Chondrocyte (in vitro differentiated cells): ENCODE data around the gene CNTD1. TPM values are rescaled to one million over a fixed set of nuclear protein-coding genes. Genes with fewer than 3 reads are reported as not detected.
A peak's percentile ranks its signal among the peaks of the same experiment; 100 is the strongest.

Experiments
- DNase-seq: peaks from one replicate; pipeline ENCODE4 v3.0.0; 2021; ENCODE audit warnings: mixed read lengths, low spot score
- H3K27ac Mint-ChIP-seq: one replicate; pipeline ENCODE4 v1.8.0; 2021; ENCODE audit warnings: mild to moderate bottlenecking, moderate library complexity, mixed read lengths; ENCODE audit not compliant: unreplicated experiment
- H3K27me3 Mint-ChIP-seq: 2 replicates; pipeline ENCODE4 v1.8.0; 2021; ENCODE audit warnings: low read depth, mixed read lengths
- H3K36me3 Mint-ChIP-seq: 2 replicates; pipeline ENCODE4 v1.8.0; 2021; ENCODE audit warnings: low read depth, mixed read lengths
- H3K4me1 Mint-ChIP-seq: 2 replicates; pipeline ENCODE4 v1.8.0; 2021; ENCODE audit warnings: low read depth, mild to moderate bottlenecking, mixed read lengths
- H3K4me3 Mint-ChIP-seq: one replicate; pipeline ENCODE4 v1.8.0; 2021; ENCODE audit warnings: mild to moderate bottlenecking, moderate library complexity, mixed read lengths; ENCODE audit not compliant: unreplicated experiment
- H3K9me3 Mint-ChIP-seq: 2 replicates; pipeline ENCODE4 v1.8.0; 2021; ENCODE audit warnings: low read depth, mixed read lengths
- total RNA-seq: library from RNA; stranded (reverse); gene quantifications from 3 replicates; pipeline ENCODE4 v1.2.1, GENCODE V29; 2021
- TF ChIP-seq, protein P1 (sequence below): fragments of 200-600 bp; sonication (generic); IDR thresholded peaks from 2 replicates; pipeline ENCODE4 v1.5.0; 2021; ENCODE audit warnings: antibody characterized with exemption, mild to moderate bottlenecking, moderate library complexity

CNTD1 gene
- total RNA-seq, 1 donor from 2014 or later, result not detected

DNA sequence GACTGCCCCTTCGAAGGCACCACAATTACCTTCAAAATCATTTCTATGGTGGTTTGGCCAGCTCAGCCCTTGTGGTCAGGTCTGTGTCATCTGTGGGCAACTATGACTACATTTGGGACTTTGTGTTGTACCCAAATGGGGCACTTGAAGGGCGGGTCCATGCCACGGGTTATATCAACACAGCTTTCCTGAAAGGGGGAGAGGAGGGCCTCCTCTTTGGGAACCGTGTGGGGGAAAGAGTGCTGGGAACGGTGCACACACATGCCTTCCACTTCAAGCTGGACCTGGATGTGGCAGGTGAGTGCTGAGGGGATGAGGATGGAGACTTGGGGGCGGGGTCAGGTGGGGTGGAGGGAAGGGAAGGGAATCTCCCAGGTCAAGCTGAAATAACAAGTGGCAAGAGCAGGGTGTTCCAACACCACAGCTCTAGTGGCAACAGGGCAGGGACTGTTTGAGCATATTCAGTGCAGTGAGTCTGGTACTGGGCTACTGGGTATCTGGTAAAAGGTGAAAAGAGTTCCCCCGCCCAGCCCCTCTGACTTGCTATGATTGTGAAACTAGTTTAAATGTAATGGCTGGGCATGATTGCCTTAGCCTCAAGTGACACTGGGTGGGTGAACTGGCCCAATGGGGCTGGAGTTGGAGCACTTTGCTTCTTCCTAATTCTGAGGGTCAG lies 47.4 kb downstream of the CNTD1 start:
- H3K27me3 Mint-ChIP-seq, result no peaks in the 10 kb centered on the region
- no peak overlapping the region for H3K4me3 Mint-ChIP-seq
- peak overlapping the region; percentile 70 for H3K27ac Mint-ChIP-seq
- H3K9me3 Mint-ChIP-seq, result no peaks in the 10 kb centered on the region
- H3K36me3 Mint-ChIP-seq, result peaks cover 25% of the 10 kb centered on the region
- no peak for DNase-seq
- peaks cover 34% of the 10 kb centered on the region for H3K4me1 Mint-ChIP-seq
- TF ChIP-seq, protein P1, sequence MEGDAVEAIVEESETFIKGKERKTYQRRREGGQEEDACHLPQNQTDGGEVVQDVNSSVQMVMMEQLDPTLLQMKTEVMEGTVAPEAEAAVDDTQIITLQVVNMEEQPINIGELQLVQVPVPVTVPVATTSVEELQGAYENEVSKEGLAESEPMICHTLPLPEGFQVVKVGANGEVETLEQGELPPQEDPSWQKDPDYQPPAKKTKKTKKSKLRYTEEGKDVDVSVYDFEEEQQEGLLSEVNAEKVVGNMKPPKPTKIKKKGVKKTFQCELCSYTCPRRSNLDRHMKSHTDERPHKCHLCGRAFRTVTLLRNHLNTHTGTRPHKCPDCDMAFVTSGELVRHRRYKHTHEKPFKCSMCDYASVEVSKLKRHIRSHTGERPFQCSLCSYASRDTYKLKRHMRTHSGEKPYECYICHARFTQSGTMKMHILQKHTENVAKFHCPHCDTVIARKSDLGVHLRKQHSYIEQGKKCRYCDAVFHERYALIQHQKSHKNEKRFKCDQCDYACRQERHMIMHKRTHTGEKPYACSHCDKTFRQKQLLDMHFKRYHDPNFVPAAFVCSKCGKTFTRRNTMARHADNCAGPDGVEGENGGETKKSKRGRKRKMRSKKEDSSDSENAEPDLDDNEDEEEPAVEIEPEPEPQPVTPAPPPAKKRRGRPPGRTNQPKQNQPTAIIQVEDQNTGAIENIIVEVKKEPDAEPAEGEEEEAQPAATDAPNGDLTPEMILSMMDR, result no peak

- TF ChIP-seq, protein P1, result no peak
- H3K4me3 Mint-ChIP-seq, result no peak overlapping the region
- H3K4me1 Mint-ChIP-seq, result peaks cover 37% of the 10 kb centered on the region
- H3K27me3 Mint-ChIP-seq, result no peaks in the 10 kb centered on the region
- DNase-seq, result no peak
- H3K36me3 Mint-ChIP-seq, result peaks cover 20% of the 10 kb centered on the region
- peak overlapping the region; percentile 70 for H3K27ac Mint-ChIP-seq
- no peaks in the 10 kb centered on the region for H3K9me3 Mint-ChIP-seq
Measured at GRCh38 chr17:42846594-42847280, 48.1 kb downstream of the CNTD1 start.

GRCh38 chr17:42848093-42848492 lies 49.4 kb downstream of the CNTD1 start:
- peaks cover 37% of the 10 kb centered on the region for H3K4me1 Mint-ChIP-seq
- H3K27ac Mint-ChIP-seq, result no peak overlapping the region
- TF ChIP-seq, protein P1, result no peak
- no peak overlapping the region for H3K4me3 Mint-ChIP-seq
- H3K9me3 Mint-ChIP-seq, result no peaks in the 10 kb centered on the region
- H3K27me3 Mint-ChIP-seq, result no peaks in the 10 kb centered on the region
- peaks cover 9% of the 10 kb centered on the region for H3K36me3 Mint-ChIP-seq
- DNase-seq, result no peak

- DNase-seq, result no peak
- H3K27ac Mint-ChIP-seq, result no peak overlapping the region
- H3K27me3 Mint-ChIP-seq, result no peaks in the 10 kb centered on the region
- H3K9me3 Mint-ChIP-seq, result no peaks in the 10 kb centered on the region
- H3K4me1 Mint-ChIP-seq, result peaks cover 37% of the 10 kb centered on the region
- TF ChIP-seq, protein P1, result no peak
- no peak overlapping the region for H3K4me3 Mint-ChIP-seq
- H3K36me3 Mint-ChIP-seq, result peaks cover 9% of the 10 kb centered on the region
Measured at GRCh38 chr17:42849031-42849430, 50.4 kb downstream of the CNTD1 start.

DNA sequence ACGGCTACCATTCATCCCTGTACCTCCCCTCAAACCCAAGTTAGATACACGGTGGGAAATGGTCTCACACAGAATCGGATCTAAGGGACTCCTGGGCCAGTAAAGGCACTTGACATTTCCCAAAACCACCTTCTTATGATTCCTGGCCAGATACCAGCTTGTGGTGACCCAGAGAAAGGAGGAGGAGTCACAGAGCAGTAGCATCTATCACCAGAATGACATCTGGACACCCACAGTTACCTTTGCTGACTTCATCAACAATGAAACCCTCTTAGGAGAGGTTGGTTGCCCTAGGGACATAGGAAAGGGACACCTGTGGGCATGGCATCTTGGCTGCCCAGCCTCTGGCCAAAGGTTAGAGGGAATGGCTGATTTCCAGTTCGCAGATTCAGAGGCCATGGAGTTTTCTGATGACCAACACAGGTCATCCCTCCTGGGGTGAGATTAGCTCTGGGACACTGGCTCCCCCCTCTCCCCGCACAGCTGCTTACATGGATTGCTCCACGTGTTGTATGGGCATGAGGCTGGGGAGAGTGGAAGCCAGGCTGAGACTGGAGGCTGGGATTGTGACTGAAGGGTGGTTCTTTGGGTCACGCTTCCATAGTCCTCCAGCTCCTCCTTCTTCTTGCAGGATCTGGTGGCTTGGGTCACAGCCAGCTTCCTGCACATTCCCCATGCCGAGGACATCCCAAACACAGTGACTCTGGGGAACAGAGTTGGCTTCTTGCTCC lies 51.0 kb downstream of the CNTD1 start:
- DNase-seq, result no peak
- TF ChIP-seq, protein P1, result no peak
- no peaks in the 10 kb centered on the region for H3K27me3 Mint-ChIP-seq
- H3K36me3 Mint-ChIP-seq, result peaks cover 6% of the 10 kb centered on the region
- no peak overlapping the region for H3K27ac Mint-ChIP-seq
- peaks cover 35% of the 10 kb centered on the region for H3K4me1 Mint-ChIP-seq
- H3K4me3 Mint-ChIP-seq, result no peak overlapping the region
- H3K9me3 Mint-ChIP-seq, result no peaks in the 10 kb centered on the region
